ENCODE measurements around the gene ARAP1. TPM values are rescaled to one million over a fixed set of nuclear protein-coding genes. Genes with fewer than 3 reads are reported as not detected.

Gene ARAP1
- total RNA-seq, 1 experiment from 2014 or later: 47.0 TPM

GRCh38 chr11:72726266-72727220 is 25.7 kb downstream of the ARAP1 start:
- ChIA-PET CTCF (interaction anchor here (0.6 to 7.5 kb wide), 14 partner anchors 10 to 452 kb away, joined by 3 to 85 read pairs (median 6); partner anchors contain the start of gene STARD10), POLR2A (interaction anchor here (1.0 kb wide), 1 partner anchor 63 kb away, joined by 3 read pairs; no protein-coding TSS in a partner anchor)
- no peak overlapping the region for H3K4me3 Mint-ChIP-seq (ENCODE audit: unreplicated experiment)
- intact Hi-C loops (cut with micrococcal nuclease): loop anchor here (5.0 to 10.0 kb wide), 2 partner anchors 106 to 518 kb away; no protein-coding TSS in a partner anchor
- H3K27me3 Mint-ChIP-seq (ENCODE audit: insufficient read depth, unreplicated experiment): no peaks in the 10 kb centered on the region
- no peak for TF ChIP-seq CTCF (IDR thresholded peaks at IDR 0.05; ENCODE audit: unreplicated experiment)
- no peaks in the 10 kb centered on the region for H3K9me3 Mint-ChIP-seq (ENCODE audit: unreplicated experiment)
- H3K36me3 Mint-ChIP-seq (ENCODE audit: insufficient read depth, unreplicated experiment): no peaks in the 10 kb centered on the region
- peaks cover 6% of the 10 kb centered on the region for H3K4me1 Mint-ChIP-seq (ENCODE audit: insufficient read depth, unreplicated experiment)
- H3K27ac Mint-ChIP-seq (ENCODE audit: low read depth, unreplicated experiment): no peak overlapping the region
- BruUV-seq (replicated peaks): no TSS peak
- no peak for DNase-seq (ENCODE audit: unreplicated experiment)

GRCh38 chr11:72725724-72726028 is 26.5 kb downstream of the ARAP1 start:
- TF ChIP-seq CTCF (IDR thresholded peaks at IDR 0.05; ENCODE audit: unreplicated experiment): no peak
- intact Hi-C loops (cut with micrococcal nuclease): loop anchor here (1.0 to 10.0 kb wide), 5 partner anchors 68 to 519 kb away; no protein-coding TSS in a partner anchor
- ChIA-PET POLR2A (interaction anchor here (0.6 to 5.4 kb wide), 7 partner anchors 8 to 537 kb away, joined by 3 to 57 read pairs (median 3); partner anchors contain the start of gene STARD10), CTCF (interaction anchor here (0.6 to 7.5 kb wide), 32 partner anchors 10 to 1816 kb away, joined by 3 to 85 read pairs (median 4); partner anchors contain the start of gene STARD10)
- no peak overlapping the region for H3K4me3 Mint-ChIP-seq (ENCODE audit: unreplicated experiment)
- H3K4me1 Mint-ChIP-seq (ENCODE audit: insufficient read depth, unreplicated experiment): peaks cover 9% of the 10 kb centered on the region
- H3K9me3 Mint-ChIP-seq (ENCODE audit: unreplicated experiment): no peaks in the 10 kb centered on the region
- H3K36me3 Mint-ChIP-seq (ENCODE audit: insufficient read depth, unreplicated experiment): no peaks in the 10 kb centered on the region
- BruUV-seq (replicated peaks): no TSS peak
- H3K27ac Mint-ChIP-seq (ENCODE audit: low read depth, unreplicated experiment): no peak overlapping the region
- DNase-seq (ENCODE audit: unreplicated experiment): no peak
- no peaks in the 10 kb centered on the region for H3K27me3 Mint-ChIP-seq (ENCODE audit: insufficient read depth, unreplicated experiment)

GRCh38 chr11:72724851-72725723 is 27.1 kb downstream of the ARAP1 start:
- DNase-seq (ENCODE audit: unreplicated experiment): peak; percentile 85
- TF ChIP-seq CTCF (IDR thresholded peaks at IDR 0.05; ENCODE audit: unreplicated experiment): peak; percentile 86
- no peaks in the 10 kb centered on the region for H3K36me3 Mint-ChIP-seq (ENCODE audit: insufficient read depth, unreplicated experiment)
- no peaks in the 10 kb centered on the region for H3K27me3 Mint-ChIP-seq (ENCODE audit: insufficient read depth, unreplicated experiment)
- no TSS peak for BruUV-seq (replicated peaks)
- no peak overlapping the region for H3K4me3 Mint-ChIP-seq (ENCODE audit: unreplicated experiment)
- intact Hi-C loops (cut with micrococcal nuclease): loop anchor here (1.0 to 10.0 kb wide), 5 partner anchors 68 to 520 kb away; no protein-coding TSS in a partner anchor
- POLR2A ChIA-PET: interaction anchor here (0.6 to 5.4 kb wide), 8 partner anchors 9 to 538 kb away, joined by 3 to 57 read pairs (median 4); partner anchors contain the start of gene STARD10
- H3K4me1 Mint-ChIP-seq (ENCODE audit: insufficient read depth, unreplicated experiment): peaks cover 15% of the 10 kb centered on the region
- H3K27ac Mint-ChIP-seq (ENCODE audit: low read depth, unreplicated experiment): no peak overlapping the region
- H3K9me3 Mint-ChIP-seq (ENCODE audit: unreplicated experiment): no peaks in the 10 kb centered on the region
- CTCF ChIA-PET: interaction anchor here (0.6 to 7.5 kb wide), 37 partner anchors 9 to 1816 kb away, joined by 3 to 85 read pairs (median 4); partner anchors contain the start of genes ATG16L2 and STARD10

All from MCF 10A (cell line).